ENCODE results near the gene HCN4.

HCN4 gene

DNA sequence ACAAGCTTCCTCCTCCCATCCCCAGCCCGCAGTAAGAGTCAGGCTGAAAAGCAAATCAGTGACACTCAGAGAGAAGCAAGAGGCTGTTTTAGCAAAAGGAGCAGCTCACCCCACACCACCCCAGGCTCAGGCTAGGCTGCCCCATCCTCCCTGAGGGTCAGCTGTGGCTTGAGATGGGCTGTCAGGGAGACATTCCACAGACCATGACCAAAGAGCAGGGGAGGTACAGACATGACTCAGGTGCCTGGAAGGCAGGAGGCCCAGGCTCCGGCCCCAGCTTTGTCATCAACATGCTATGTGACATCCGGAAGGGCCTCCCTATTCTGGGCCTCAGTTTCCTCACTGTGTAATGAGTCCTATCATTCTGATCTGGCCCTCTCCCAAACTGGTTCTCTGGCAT is 24.7 kb downstream of the HCN4 start:
- no peak for DNase-seq (ENCODE audit: low read depth)

DNA sequence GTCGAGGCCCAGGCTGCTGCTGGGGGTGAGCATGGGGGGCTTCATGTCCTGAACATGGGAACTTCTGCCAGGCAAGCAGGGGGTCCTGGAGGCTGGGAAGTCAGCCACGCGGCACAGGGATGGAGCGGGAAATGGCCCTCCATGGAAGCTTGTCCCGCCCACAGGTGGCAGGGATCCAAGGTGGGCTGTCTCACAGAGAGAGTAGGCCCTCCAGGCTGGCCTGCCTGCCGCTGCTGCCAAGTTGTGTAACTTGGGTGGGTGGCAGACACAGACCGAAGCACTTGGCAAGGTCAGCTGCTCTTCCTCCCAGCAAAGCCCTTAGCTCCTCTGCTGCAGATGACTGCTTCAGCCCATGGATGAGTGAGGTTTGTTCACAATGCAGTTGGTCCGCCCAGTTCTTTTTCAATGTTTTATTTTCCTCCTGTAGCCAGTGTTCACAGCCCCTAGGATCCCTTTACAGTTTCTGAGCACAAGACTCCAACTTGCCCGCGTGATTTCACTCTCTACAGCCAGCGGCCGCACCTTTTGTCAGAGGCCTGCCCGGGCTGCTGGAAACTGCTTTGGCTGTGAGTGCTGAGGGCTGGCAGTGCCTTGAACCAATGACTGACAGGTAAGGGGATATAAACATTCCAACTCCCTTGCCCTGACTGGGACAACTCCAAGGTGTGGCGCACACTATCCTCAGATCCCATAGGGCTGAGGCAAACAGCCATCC is 26.7 kb downstream of the HCN4 start:
- DNase-seq (ENCODE audit: low read depth): no peak

DNA sequence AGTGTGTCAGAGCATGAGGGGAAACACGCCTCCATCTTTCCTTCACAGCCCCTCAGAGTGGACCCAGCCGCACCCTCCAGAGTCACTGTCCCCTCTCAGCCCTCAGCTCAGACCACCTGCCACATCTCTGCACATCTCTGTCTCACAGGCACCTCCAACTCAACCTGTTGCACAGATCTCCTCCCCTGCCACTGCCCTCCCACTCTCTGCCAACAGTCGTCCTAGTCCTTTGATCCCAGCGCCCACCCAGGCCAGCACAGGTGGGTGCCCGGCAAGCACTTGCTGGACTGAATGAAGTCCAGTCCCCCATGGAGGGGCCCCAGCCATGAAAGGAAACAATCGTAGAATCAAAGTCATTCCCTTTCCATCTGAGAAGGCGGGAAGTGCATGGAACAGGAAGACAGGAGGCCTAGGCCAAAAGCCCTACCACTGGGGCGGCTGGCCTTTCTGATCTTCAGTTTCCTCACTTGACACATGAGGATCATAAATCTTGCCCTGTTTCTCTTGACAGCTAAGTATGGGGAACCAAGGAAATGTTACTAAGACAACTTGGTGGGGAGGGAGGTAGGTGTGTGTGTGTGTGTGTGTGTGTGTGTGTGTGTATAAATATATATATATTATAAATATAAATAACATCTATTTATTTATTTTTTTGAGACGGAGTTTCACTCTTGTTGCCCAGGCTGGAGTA is 28.1 kb downstream of the HCN4 start:
- no peak for DNase-seq (ENCODE audit: low read depth)

DNA sequence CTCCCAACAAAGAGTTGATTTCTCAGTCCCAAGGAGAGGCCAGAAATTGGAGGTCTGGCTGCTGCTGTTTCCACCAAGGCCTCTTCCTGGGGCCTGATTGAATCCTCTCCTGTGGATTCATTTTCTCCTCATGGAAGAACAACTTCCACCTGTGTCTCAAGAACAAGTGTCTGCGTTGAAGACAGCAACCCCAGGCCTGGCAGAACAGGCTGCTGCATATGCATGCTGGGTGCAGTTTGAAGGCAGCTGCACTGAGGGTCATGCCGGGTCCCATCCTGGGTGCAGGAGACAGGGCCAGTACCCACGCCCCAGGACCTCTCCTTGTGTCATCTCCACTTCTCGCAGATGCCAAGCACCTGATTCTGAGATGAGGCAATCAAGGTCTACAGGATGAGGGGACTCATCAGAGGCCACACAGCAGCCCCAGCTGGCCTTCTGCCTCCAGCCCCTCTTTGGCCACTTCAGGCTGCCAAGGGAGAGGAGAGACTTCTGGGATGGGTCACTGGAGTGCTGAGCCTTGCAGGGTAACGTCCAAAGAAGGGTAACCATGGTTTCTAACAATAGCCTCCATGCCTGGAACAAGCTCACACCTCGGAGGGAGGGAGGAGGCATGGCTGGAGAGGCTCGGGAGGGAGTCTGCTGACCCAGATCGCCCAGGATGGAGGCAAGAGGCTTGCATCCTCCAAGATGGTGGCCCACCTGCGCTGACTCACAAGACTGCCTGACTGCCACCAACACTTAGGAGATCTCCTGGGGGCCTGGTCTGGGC is 30.0 kb downstream of the HCN4 start:
- DNase-seq (ENCODE audit: low read depth): no peak

DNA sequence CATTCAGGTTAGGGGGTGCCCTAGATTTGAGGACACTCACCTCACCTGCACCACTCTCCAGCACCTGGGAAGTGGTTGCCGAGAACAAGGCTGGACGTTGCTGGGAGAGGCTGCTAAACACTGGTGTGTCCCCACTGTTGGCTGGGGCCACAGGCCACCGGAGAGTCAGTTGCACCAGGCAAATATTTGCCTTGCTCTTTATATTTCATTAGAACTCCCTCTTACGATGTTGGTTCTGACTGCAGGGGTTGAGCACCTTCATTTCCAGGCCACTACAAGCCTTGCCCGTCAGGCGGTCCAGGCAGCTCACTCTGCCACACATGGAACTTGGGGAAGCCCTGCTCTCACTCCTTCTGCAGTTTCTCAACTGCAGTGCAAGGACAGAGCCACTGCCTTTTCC is 30.7 kb downstream of the HCN4 start:
- DNase-seq (ENCODE audit: low read depth): no peak

DNA sequence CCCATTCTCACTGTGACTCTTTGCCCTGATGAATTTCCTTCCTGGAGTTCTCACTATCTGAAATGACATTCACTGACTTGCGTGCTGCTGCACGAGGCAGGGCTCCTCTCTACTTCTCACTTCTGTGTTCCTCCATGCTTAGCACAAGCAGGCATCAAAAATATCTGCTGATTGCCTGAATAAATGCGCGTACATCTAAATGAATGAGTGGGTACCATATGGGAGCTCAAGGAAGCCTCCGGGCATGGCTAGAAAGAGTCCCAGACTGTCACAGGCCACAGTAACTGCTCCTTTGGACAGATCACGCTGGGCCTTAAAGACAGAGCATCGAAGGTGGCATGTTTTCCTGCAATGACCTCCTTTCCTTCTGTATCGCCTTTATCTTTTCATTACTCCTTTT is 31.6 kb downstream of the HCN4 start:
- no peak for DNase-seq (ENCODE audit: low read depth)

DNA sequence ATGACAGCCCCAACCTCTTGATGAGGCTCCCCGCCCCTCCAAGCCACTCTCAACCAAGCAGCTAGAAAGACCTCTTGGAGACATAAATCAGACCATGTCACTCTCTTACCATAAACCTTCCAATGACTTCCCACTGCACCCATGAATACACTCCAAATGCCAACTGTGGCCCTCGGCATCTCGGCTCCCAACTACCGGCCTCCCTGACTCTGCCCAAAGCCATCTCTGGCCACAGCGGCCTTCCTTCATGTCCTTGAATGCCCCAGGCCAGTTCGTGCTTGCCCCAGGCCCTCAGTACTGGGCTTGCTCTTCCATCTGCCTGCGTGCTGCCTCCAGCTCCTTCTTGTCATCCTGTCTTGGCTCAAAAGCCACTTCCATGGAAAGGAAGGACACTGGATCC is 32.0 kb downstream of the HCN4 start:
- DNase-seq (ENCODE audit: low read depth): no peak

DNA sequence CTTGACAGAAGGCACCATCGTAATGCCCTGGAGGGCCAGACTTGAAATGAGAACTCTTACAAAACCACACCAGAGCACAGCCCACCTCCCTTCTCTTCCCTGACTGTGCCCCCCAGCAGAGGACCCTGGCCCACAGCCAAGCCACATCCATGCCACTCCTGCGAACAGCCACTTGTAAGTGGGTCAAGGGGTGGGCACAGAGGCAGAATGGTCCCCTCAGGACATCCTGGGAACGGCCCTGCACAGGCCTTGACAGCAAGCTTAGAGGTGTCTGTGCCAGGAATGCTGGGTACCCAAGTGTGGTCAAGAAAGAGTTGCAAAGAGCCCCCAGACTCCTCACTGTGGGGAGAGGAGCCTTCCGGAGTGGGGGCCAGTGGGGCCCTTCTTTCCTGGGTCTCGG is 33.3 kb downstream of the HCN4 start:
- no peak for DNase-seq (ENCODE audit: low read depth)

DNA sequence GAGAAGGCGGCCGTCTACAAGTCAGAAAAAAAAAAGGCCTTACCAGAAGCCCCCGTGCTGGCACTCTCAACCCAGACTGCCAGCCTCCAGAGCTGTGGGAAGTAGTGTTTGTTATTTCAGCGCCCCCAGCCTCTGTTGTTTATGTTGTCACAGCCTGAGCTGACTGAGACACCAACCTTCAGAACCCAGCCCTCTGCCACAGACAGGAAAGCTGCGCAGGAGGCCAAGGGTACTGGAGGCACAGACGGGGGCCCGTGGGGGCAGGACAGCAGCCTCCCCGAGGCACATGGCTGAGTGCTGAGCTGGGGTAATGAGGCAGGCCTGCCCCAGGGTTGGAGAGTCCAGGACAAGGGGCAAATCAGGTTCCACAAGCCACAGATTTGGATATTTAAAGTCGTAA is 33.7 kb downstream of the HCN4 start:
- no peak for DNase-seq (ENCODE audit: low read depth)

DNA sequence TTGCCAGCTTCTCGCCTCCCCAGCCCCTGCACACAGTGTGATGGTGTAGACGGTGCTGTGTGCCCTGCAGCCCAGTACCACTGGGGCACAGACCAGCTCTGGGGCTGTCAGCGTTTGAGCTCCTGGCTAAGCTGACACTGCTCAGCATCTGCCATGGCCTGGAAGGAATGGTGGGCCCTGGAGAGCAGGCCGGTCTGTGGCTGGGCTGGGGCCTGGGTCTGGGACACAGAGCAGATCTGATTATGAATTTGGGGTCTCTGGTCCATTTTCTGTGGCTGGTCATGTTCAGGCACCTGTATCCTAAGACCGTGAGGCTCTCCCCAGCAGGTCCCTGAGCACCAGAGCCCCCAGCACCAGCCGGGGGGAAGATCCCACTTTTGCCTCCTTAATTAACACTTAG is 34.7 kb downstream of the HCN4 start:
- no peak for DNase-seq (ENCODE audit: low read depth)

DNA sequence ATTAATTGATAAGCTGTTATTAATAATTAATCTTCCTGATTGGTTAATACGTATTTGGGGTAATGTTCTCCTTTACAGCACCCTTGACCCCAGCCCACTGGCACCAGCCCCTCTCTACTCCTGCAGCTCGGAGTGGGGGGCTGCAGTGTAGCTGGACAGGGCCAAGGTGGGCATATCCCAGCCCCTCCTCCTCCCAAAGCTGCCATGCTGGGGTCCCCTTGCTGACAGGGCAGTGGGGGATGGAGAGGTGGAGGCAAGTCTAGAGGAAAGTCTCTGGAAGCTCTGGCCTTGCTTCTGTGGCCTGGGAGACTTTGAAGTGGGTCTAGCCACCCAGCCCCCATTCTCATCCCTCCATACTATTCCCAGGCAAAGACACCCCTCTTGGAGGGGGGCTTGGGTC is 35.8 kb downstream of the HCN4 start:
- DNase-seq (ENCODE audit: low read depth): no peak

DNA sequence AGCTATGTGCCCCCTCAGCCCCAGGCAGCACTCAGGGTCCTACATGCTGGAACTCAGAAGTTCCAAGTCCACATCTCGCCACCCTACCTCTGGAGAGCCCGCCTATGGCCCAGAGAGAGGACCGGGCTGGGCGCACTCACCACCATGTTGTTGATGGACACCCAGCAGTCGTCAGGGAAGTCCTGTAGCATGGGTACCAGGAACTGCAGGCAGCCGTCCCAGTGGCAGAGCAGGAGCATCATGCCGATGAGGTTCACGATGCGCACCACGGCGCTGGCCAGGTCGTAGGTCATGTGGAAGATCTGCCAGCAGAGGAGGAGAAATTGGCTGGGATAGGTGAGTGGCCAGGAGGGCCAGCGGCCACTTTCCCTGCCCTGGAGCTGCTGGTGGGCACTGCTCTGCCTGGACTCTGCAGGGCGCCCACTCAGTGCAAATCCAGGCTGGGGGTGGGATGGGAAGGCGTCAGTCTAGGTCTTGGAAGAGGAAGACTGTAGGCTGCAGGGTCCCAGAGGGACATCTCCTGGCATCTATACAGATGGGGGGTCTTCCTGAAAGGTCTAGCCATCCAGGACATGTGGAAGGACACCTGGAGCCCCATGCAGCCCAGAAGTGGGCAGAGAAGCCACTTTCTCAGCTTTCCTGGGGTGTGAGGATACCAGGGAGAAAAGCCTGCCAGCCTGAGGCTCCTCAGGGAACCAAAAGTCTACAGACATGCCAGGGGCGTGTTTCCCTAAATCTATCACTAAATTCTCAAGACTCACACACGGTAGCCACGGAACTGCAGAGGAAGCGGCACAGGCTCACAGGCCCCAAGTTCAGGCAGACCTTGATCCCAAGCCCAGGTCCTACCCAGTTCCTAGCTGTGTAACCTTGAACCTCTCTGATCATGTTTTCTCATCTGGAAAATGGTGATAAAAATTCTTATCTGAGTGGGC is 36.5 kb downstream of the HCN4 start:
- no peak for DNase-seq (ENCODE audit: low read depth)

DNA sequence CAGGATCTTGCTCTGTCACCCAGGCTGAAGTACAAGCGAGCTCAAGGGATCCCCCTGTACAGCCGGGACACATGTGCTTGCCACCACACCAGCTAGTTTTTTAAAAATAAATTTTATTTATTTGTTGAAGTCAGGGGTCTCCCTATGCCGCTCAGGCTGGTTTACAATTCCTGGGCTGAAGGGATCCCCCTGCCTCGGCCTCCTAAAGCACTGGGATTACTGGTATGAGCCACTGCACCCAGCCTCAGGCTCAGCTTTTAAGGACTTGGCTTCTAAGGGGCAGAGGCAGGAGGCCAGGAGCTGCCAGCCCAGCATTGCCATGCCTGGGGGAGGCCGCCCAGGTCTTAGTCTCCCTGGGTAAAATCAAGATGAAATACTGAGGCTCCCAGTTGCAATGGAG is 37.3 kb downstream of the HCN4 start:
- no peak for DNase-seq (ENCODE audit: low read depth)

DNA sequence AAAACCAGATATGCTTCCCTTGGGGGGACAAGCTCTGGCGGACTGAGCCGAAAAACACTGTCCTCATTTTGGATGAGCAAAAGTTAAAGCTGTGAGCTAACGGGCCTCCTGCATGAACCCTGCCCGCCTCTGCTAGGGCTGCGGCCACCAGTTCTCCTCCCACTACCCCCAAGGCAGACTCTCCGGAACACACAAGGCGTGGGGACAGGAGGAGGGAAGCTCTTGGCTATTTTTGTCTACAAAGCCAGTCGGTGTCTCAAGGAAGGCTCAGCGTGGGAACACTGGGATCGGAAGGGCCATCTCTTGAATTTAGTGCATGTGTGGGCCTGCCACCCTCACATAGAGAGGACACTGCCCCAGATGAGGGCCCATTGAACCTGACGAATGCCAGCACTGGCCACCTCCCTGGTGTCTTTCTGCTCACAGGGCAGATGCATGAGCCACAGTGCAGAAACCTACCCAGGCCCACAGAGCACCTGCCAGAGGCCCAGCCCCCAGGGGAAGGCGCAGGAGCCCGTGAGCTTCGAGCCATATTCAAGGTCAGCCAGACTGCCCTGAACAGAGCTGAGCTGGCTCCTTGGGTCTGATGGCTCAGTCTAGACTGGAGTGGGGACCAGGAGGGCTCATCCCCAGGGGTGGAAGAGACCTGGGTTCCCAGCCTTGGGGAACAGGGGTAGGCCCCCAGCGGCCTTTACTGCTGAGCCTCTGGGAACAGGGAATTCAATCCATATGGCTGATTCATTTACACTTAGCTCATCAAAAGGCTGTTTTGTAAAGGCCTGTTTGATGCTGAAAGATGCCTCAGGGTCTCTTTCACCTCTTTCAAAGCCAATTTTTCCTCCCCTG is 38.3 kb downstream of the HCN4 start:
- no peak for DNase-seq (ENCODE audit: low read depth)

DNA sequence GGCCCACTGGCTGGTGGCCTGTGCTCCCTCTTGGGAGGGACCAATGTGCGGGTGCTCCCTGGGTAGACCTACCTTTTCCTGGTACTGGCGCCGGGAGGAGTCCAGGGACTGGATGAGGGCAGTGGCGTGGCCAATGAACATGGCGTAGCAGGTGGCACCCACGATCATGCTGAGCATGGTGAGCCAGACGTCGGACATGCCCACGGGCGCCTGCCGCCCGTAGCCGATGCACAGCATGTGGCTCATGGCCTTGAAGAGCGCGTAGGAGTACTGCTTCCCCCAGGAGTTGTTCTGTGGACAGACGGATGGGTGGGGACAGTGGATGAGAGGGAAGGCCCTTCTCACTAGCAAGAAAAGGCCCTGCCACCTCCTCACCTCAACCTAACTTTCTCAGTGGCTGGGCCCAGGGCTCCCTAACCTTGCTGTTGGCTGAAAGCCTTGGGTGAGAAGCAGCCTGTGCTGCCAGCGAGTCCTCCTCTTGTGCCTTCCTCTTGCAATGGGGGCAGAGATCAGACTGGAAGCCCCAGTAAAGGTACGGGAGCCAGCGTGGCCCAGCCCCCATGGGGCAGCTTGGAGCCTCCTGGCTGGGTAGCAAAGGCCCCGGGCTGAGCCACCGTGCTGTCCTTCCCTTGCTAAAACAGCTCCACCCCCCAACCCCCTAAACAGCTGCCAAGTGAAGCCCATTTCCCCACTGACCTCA is 39.1 kb downstream of the HCN4 start:
- no peak for DNase-seq (ENCODE audit: low read depth)

DNA sequence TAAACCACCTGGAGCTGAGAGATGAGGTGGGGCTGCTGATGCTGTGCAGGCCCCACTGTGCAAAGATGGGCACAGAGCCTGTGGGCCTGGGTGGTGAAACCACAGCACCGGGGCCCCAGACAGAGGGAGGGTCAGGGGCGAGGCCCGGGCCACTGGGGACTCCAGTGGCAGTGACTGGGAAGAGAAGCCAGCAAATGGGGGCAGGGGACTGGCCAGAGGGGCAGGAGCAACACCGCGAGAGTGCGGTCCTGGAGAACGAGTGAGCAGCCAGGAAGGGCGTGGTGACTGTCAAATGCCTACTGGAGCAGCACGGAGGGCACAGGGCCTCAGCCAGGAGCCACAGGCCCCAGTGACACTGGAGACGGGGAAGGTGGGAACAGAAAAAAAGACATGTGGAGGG is 39.8 kb downstream of the HCN4 start:
- no peak for DNase-seq (ENCODE audit: low read depth)

DNA sequence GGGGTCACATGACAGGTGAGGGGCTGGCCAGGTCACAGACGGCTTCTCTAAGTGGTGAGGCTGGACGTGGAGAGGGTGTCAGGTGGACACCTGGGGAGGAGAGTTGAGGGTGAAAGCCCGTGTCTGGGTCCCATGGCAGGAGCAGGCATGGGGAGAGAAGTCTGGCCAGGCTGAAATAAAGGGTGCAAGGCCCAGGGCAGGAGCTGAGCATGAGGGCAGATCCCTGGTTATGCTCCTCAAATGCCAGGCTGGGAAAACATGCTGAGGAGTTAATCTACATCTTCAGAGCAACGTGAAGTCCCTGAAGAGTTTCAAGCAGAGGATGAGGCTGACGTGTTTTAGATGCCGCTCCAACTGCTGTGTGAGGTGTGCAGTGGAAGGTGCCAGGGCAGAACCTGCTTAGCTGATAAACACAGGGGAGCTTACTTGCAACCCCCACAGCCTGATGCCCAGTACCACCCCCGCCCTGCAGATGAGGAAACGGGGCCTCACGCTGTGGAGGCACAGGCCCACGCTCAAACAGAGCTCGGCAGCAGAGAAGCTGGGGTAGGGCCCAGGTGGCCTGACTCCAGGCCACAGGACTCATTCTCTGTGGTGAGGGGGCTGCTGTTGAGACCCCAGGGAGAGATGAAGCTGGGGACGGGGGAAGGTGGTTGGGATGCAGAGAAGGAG is 40.5 kb downstream of the HCN4 start:
- no peak for DNase-seq (ENCODE audit: low read depth)

DNA sequence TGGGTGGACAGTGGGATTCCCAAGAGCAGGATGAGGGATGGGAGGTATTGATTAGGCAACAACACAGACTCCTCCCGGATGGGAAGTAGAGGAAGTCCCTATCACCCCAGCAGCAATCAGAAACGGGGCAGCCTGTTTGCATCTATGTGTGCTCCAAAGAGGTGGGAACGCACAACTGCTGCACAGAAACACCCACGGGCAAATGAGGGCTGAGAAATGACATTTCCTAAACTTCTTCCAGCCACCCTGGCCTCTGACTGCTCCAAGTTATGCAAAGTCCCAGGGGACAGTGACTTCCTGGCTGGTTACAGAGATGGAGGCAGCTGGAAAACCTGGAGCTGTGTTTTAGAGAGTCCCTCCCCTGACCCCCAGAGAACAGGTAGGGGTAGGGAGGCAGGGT is 42.6 kb downstream of the HCN4 start:
- DNase-seq (ENCODE audit: low read depth): no peak

DNA sequence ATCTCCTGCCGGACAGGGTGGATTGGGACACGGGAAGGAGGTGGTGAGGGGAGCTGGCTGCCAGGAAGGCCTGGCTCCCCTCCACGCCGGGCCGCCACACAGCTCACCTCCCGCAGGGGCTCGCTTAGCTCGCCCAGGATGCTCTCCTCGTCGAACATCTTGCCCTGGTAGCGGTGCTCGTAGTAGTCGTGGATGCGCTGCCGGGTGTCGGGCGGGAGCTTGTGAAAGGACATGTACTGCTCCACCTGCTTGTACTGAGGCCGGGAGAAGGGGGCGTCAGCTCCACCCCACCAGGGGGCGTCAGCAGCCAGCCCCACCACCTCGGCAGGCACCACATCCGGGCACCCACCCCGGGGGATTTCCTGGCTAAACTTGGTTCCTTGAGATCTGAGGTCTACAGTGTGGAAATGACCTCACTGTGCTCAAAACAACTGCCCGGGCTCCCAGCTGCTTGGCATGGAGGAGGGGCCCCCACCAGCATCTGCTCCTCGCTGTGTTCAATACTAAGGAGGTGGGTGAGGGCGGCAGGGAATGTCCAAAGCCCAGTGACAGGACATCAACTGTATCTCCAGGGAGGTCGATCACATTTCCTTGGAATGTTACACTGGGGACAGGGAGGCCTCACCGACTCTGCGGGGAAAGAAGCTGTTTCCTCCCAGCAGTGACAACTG is 43.4 kb downstream of the HCN4 start:
- DNase-seq (ENCODE audit: low read depth): peak; percentile 13

Measured in activated T-cell treated with anti-CD3 and anti-CD28 coated beads for 48 hours (primary cell).